Measurements from ENCODE around the gene PPHLN1. TPM values are rescaled to one million over a fixed set of nuclear protein-coding genes. Genes with fewer than 3 reads are reported as not detected.

The PPHLN1 gene
- total RNA-seq, 6 experiments from 2014 or later, result 15.8 to 33.0 (median 21.5) TPM

DNA sequence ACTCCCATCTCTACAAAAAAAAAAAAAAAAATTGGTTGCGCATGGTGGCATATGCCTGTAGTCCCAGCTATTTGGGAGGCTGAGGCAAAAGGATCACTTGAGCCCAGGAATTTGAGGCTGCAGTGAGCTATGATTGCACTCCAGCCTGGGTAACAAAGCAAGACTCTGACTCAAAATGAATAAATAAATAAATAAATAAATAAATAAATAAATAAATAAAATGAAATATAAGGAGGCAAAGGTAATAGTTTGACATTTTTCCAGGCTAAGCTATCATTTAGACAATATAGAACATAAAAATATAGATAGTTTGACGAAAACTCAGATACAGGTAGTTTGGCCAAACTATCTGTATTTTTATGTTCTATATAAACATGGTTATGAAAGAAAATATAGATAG lies 40.5 kb upstream of the PPHLN1 start:
- DNase-seq, result no peak
- Histone ChIP-seq H3K27ac (no peak overlapping the region), H3K27me3 (no peaks in the 10 kb centered on the region), H3K9me3 (no peaks in the 10 kb centered on the region), H3K4me3 (no peak overlapping the region), H3K4me1 (peaks cover 0 to 13% (median 0%) of the 10 kb centered on the region in 4 donors), H3K36me3 (no peaks in the 10 kb centered on the region)
- intact Hi-C loops (cut with DNase I), result no loop called here
- WGBS (ENCODE audit: insufficient coverage, low coverage, low lambda C conversion rate, missing lambda C conversion rate), result 95% methylated on average over 1 of the region's 2 CpGs
- TF ChIP-seq POLR2A (IDR thresholded peaks at IDR 0.05), result no peak
- TF ChIP-seq, protein P1, sequence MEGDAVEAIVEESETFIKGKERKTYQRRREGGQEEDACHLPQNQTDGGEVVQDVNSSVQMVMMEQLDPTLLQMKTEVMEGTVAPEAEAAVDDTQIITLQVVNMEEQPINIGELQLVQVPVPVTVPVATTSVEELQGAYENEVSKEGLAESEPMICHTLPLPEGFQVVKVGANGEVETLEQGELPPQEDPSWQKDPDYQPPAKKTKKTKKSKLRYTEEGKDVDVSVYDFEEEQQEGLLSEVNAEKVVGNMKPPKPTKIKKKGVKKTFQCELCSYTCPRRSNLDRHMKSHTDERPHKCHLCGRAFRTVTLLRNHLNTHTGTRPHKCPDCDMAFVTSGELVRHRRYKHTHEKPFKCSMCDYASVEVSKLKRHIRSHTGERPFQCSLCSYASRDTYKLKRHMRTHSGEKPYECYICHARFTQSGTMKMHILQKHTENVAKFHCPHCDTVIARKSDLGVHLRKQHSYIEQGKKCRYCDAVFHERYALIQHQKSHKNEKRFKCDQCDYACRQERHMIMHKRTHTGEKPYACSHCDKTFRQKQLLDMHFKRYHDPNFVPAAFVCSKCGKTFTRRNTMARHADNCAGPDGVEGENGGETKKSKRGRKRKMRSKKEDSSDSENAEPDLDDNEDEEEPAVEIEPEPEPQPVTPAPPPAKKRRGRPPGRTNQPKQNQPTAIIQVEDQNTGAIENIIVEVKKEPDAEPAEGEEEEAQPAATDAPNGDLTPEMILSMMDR (IDR thresholded peaks at IDR 0.05), result no peak
- ATAC-seq, result no peak

DNA sequence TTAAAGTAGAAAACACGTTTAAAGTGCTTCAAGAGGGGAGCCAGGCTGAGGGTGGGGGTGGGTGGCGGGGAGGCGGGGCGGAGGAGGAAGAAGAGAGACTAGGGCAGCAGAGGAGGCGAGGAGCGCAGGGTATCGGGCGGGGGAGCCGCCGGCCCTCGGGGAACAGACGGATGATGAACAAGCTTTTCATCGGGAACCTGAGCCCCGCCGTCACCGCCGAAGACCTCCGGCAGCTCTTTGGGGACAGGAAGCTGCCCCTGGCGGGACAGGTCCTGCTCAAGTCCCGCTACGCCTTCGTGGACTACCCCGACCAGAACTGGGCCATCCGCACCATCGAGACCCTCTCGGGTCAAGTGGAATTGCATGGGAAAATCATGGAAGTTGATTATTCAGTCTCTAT lies 39.2 kb upstream of the PPHLN1 start:
- Histone ChIP-seq H3K4me3 (no peak overlapping the region), H3K27me3 (no peaks in the 10 kb centered on the region), H3K4me1 (peaks cover 0 to 9% (median 0%) of the 10 kb centered on the region in 4 donors), H3K27ac (no peak overlapping the region), H3K9me3 (no peaks in the 10 kb centered on the region), H3K36me3 (no peaks in the 10 kb centered on the region)
- ATAC-seq (no peak), DNase-seq (no peak)
- intact Hi-C loops (cut with DNase I), result no loop called here
- TF ChIP-seq, protein P1 (IDR thresholded peaks at IDR 0.05), result no peak
- TF ChIP-seq POLR2A (IDR thresholded peaks at IDR 0.05), result no peak
- WGBS (ENCODE audit: insufficient coverage, low coverage, low lambda C conversion rate, missing lambda C conversion rate), result 87% methylated on average over 10 of the region's 26 CpGs

DNA sequence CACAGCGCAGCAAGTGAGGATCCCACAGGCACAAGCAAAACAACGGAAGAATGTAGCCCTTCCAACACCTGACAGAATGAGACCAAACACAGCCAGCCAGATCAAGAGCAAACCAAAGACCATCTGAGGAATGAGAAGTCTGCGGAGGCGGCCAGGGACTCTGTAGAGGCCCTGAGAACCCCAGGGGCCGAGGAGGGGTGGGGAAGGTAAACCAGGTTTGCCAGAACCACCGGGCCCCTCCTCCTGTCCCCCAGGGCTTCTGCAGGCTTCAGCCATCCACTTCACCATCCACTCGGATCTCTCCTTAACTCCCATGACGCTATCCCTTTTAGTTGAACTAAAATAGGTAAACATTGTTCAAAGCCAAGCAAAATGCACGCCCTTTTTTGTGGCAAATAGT lies 37.4 kb upstream of the PPHLN1 start:
- 48% methylated on average over 4 of the region's 9 CpGs for WGBS (ENCODE audit: insufficient coverage, low coverage, low lambda C conversion rate, missing lambda C conversion rate)
- H3K9me3 ChIP-seq, result no peaks in the 10 kb centered on the region
- no peak overlapping the region for H3K27ac ChIP-seq
- H3K4me3 ChIP-seq, result no peak overlapping the region
- no peak for TF ChIP-seq POLR2A (IDR thresholded peaks at IDR 0.05)
- TF ChIP-seq, protein P1 (IDR thresholded peaks at IDR 0.05), result no peak
- H3K36me3 ChIP-seq, result no peaks in the 10 kb centered on the region
- intact Hi-C loops (cut with DNase I), result no loop called here
- no peaks in the 10 kb centered on the region for H3K4me1 ChIP-seq
- DNase-seq (no peak), ATAC-seq (no peak)
- H3K27me3 ChIP-seq, result no peaks in the 10 kb centered on the region

DNA sequence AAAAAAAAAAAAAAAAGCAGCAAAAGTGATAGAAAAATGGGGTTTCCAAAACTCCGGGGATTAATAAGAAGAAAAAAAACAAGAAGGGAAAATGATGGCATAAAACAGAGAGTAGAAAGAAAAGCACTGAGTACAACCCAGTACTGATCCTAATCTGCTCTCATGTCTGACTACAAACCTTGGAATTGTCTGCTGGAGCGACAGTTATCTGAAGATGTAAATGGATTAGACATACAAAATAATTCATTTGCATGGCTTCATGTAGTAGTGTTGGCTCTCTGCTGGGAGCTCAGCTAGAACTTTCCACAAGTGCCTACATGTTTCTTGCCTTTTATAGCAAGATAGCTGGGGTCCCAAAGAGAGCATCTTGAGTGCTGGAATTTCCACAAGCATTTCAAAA lies 34.3 kb upstream of the PPHLN1 start:
- TF ChIP-seq, protein P1 (IDR thresholded peaks at IDR 0.05), result no peak
- TF ChIP-seq POLR2A (IDR thresholded peaks at IDR 0.05), result no peak
- no peaks in the 10 kb centered on the region for H3K9me3 ChIP-seq
- no peaks in the 10 kb centered on the region for H3K36me3 ChIP-seq

More for the DNA sequence above, 34.3 kb upstream of the PPHLN1 start:
- intact Hi-C loops (cut with DNase I), result no loop called here
- H3K4me3 ChIP-seq, result no peak overlapping the region
- no peaks in the 10 kb centered on the region for H3K4me1 ChIP-seq
- DNase-seq (no peak), ATAC-seq (no peak)
- no peak overlapping the region for H3K27ac ChIP-seq
- no peaks in the 10 kb centered on the region for H3K27me3 ChIP-seq
- 67% methylated on average over 1 of the region's 2 CpGs for WGBS (ENCODE audit: insufficient coverage, low coverage, low lambda C conversion rate, missing lambda C conversion rate)
